ENCODE measurements around the gene PPP1R14D. TPM values are rescaled to one million over a fixed set of nuclear protein-coding genes. Genes with fewer than 3 reads are reported as not detected.

Gene PPP1R14D
- total and polyA plus RNA-seq, 8 donors = 0.63 to 20.0 (median 2.2) TPM; not detected in 3

DNA sequence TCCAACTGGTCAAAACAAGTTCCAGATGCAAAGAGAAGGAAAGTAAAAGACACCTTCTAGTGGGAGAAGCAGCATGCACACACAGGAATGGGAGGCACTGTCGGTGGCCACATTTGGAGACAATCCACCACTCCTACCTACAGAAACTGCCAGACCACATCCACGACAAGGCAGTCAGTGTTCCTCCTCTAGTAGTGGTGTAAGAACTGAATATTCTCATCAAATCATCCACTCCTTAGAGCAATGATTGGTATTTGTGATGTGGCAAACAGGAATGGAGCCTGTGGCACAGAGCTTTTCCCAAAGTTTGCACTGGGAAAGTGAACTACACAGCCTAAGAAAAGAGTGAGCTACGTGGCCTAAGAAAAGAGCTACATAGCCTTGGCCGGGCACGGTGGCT, 10.2 kb upstream of the PPP1R14D start:
- H3K27ac ChIP-seq = no peak overlapping the region
- H3K4me3 ChIP-seq = no peak overlapping the region
- 82 to 91% (median 87%) methylated on average over 5 of the region's 5 CpGs for WGBS, 5 donors
- H3K4me1 ChIP-seq = peaks cover 3 to 11% (median 7%) of the 10 kb centered on the region in 4 donors
- no peaks in the 10 kb centered on the region for H3K9me3 ChIP-seq
- DNase-seq = no peak
- no peaks in the 10 kb centered on the region for H3K36me3 ChIP-seq
- TF ChIP-seq, protein P1, sequence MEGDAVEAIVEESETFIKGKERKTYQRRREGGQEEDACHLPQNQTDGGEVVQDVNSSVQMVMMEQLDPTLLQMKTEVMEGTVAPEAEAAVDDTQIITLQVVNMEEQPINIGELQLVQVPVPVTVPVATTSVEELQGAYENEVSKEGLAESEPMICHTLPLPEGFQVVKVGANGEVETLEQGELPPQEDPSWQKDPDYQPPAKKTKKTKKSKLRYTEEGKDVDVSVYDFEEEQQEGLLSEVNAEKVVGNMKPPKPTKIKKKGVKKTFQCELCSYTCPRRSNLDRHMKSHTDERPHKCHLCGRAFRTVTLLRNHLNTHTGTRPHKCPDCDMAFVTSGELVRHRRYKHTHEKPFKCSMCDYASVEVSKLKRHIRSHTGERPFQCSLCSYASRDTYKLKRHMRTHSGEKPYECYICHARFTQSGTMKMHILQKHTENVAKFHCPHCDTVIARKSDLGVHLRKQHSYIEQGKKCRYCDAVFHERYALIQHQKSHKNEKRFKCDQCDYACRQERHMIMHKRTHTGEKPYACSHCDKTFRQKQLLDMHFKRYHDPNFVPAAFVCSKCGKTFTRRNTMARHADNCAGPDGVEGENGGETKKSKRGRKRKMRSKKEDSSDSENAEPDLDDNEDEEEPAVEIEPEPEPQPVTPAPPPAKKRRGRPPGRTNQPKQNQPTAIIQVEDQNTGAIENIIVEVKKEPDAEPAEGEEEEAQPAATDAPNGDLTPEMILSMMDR (IDR thresholded peaks at IDR 0.05) = no peak
- TF ChIP-seq POLR2A (IDR thresholded peaks at IDR 0.05) (no peak), EP300 (IDR thresholded peaks at IDR 0.05) (no peak), POLR2AphosphoS5 (IDR thresholded peaks at IDR 0.05) (no peak)
- peaks cover 0 to 16% (median 0%) of the 10 kb centered on the region in 3 donors for H3K27me3 ChIP-seq
- intact Hi-C loops (cut with DNase I; ENCODE audit: low total_unique reads) = no loop called here

DNA sequence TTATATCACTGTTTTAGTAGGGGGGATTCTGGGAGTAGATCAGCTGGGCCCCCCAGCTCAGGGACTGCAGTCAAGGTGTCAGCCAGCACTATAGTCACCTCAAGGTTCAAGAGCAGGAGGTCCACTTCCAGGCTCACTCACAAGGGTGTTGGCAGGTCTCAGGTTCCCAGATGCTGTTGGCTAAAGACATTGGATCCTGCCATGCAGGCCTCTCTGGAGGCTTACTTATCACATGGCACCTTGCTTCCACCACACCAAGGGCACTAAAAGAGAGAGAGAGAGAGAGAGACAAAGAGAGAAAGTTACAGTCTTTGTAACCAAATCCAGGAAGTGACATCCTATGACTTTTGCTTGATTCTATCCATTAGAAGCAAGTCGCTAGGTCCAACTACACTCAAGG, 7.5 kb upstream of the PPP1R14D start:
- no peaks in the 10 kb centered on the region for H3K4me1 ChIP-seq
- WGBS, 5 donors = 91 to 100% (median 93%) methylated on average over 1 of the region's 1 CpG
- TF ChIP-seq, protein P1 (IDR thresholded peaks at IDR 0.05) = no peak
- TF ChIP-seq EP300 (IDR thresholded peaks at IDR 0.05) (no peak), POLR2AphosphoS5 (IDR thresholded peaks at IDR 0.05) (no peak), POLR2A (IDR thresholded peaks at IDR 0.05) (no peak)

DNA sequence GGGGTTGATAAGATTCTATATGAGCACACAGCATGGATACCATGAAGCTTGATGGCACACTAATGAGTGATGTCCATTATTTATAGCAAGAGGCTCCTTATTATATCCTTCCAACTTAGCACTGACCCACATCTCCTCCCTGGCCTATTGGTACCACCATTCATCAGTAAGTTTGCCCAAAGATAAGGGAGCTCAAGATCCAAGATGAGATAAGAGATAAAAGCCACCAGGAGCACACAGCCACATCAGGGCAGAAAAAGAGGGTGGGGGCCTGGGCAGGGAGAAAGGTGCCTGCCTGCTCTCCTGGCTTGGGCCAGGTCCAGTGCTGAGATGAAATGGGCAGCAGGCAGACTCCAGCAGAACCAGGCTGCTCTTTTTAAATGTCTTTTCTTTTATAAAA, 4.4 kb upstream of the PPP1R14D start:
- Histone ChIP-seq H3K9me3 (no peaks in the 10 kb centered on the region), H3K4me1 (peaks cover 0 to 4% (median 0%) of the 10 kb centered on the region in 4 donors), H3K4me3 (no peak overlapping the region), H3K27ac (no peak overlapping the region), H3K36me3 (no peaks in the 10 kb centered on the region), H3K27me3 (no peaks in the 10 kb centered on the region)
- intact Hi-C loops (cut with DNase I; ENCODE audit: low total_unique reads) = no loop called here
- TF ChIP-seq, protein P1 (IDR thresholded peaks at IDR 0.05) = no peak
- TF ChIP-seq POLR2A (IDR thresholded peaks at IDR 0.05) (no peak), EP300 (IDR thresholded peaks at IDR 0.05) (no peak), POLR2AphosphoS5 (IDR thresholded peaks at IDR 0.05) (no peak)
- no peak for DNase-seq

More for the DNA sequence above, 7.5 kb upstream of the PPP1R14D start:
- Histone ChIP-seq H3K27me3 (no peaks in the 10 kb centered on the region), H3K9me3 (no peaks in the 10 kb centered on the region), H3K27ac (no peak overlapping the region), H3K36me3 (no peaks in the 10 kb centered on the region), H3K4me3 (no peak overlapping the region)
- no peak for DNase-seq
- intact Hi-C loops (cut with DNase I; ENCODE audit: low total_unique reads) = no loop called here

DNA sequence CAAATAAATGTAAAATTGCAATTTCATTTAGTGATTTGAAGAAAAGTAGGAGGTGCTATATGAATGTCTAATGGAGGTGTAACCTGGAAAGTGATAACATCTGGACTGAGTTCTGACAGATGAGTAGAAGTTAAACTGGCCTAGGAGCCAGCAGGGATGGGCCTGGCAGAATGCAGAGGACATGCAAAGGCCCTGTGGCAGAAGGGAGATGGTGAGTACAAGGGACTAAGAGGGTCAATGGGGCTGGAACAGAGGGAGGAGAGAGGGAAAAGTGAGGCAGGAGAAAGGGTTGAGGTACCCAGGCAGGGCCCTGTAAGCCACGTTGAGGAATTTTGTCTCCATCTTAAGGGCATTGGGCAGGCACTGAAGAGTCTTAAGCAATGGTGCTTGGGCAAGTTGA, 3.4 kb upstream of the PPP1R14D start:
- no peak overlapping the region for H3K27ac ChIP-seq
- H3K9me3 ChIP-seq = no peaks in the 10 kb centered on the region
- H3K36me3 ChIP-seq = no peaks in the 10 kb centered on the region
- TF ChIP-seq, protein P1 (IDR thresholded peaks at IDR 0.05) = no peak
- no peak for TF ChIP-seq EP300 (IDR thresholded peaks at IDR 0.05)
- no peak for TF ChIP-seq POLR2A (IDR thresholded peaks at IDR 0.05)
- no peak for TF ChIP-seq POLR2AphosphoS5 (IDR thresholded peaks at IDR 0.05)
- no peak overlapping the region for H3K4me3 ChIP-seq
- H3K27me3 ChIP-seq = no peaks in the 10 kb centered on the region
- intact Hi-C loops (cut with DNase I; ENCODE audit: low total_unique reads) = no loop called here
- WGBS, 5 donors = 74 to 83% (median 81%) methylated on average over 1 of the region's 1 CpG
- H3K4me1 ChIP-seq = peaks cover 0 to 4% (median 0%) of the 10 kb centered on the region in 4 donors
- DNase-seq = no peak
